ENCODE data around the gene LAMTOR3. TPM values are rescaled to one million over a fixed set of nuclear protein-coding genes. Genes with fewer than 3 reads are reported as not detected.

LAMTOR3 gene, protein sequence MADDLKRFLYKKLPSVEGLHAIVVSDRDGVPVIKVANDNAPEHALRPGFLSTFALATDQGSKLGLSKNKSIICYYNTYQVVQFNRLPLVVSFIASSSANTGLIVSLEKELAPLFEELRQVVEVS
- total RNA-seq = 10 to 100 TPM; 36.0 to 61.0 (median 49.9) TPM

DNA sequence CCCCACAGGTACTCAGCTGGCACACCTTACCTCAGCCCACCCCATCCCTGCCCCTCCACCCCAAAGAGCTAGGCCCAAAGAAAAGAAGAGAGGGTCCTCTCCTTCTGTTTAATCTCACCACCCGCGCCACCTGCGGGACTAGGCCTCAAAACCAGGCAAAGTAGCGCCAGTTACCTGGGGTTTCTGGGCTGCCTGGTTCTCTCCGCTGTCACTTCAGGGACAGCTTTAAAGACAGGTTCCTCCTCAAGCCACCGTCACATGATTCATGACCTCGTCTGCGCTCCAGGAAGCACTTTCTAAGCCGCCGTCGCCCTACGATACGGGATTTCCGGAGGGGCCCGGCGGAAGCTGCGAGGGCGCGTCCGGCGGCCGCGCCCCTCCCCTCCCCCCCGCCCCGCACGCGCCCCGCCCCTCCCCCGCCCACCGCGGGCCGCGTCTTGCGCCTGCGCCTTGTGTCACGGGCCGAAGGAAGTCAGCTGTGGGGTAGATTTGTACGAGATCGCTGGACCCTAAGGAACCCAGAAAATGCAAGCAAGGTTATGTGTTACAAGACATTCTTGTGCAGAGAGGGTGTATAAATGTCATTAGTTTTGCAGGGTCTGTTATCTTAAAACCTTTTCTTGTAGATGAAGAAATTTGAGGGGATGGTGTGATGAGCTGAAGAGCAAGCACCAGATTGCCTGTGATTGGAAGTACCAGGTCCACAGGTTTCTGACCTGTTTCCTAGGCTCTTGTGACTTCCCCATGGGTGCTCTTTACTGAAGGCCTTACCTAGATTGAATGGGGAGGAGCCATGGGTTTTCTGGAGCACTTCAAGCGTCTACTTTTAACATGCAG lies at the start of gene LAMTOR3:
TSS of gene LAMTOR3 (minus strand) at position 267 of the 837 bp plus-strand sequence. CDS start 464 bp downstream, outside the sequence.
- H3K27ac ChIP-seq = peak within 1 kb of the TSS; percentile 93 to 96 (median 93)
- peaks cover 0 to 21% (median 0%) of the 10 kb centered on the region in 3 donors for H3K36me3 ChIP-seq
- intact Hi-C loops (cut with DNase I) = loop anchor here (10.0 kb wide), 1 partner anchor 50 kb away; the partner anchor contains the start of gene DNAJB14
- DNase-seq = peak; percentile 71
- no peaks in the 10 kb centered on the region for H3K27me3 ChIP-seq
- H3K4me1 ChIP-seq = peaks cover 9 to 53% (median 17%) of the 10 kb centered on the region in 3 donors
- WGBS, 2 donors = 6 to 81% methylated on average over 1 to 16 of the region's 40 CpGs
- TF ChIP-seq, protein P1, sequence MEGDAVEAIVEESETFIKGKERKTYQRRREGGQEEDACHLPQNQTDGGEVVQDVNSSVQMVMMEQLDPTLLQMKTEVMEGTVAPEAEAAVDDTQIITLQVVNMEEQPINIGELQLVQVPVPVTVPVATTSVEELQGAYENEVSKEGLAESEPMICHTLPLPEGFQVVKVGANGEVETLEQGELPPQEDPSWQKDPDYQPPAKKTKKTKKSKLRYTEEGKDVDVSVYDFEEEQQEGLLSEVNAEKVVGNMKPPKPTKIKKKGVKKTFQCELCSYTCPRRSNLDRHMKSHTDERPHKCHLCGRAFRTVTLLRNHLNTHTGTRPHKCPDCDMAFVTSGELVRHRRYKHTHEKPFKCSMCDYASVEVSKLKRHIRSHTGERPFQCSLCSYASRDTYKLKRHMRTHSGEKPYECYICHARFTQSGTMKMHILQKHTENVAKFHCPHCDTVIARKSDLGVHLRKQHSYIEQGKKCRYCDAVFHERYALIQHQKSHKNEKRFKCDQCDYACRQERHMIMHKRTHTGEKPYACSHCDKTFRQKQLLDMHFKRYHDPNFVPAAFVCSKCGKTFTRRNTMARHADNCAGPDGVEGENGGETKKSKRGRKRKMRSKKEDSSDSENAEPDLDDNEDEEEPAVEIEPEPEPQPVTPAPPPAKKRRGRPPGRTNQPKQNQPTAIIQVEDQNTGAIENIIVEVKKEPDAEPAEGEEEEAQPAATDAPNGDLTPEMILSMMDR (IDR thresholded peaks at IDR 0.05) = no peak
- TF ChIP-seq POLR2A (IDR thresholded peaks at IDR 0.05) = peak in 2 of 4 donors; percentile 19 to 60
- peak within 1 kb of the TSS; percentile 72 to 95 (median 80) for H3K4me3 ChIP-seq
- H3K9me3 ChIP-seq = no peaks in the 10 kb centered on the region

DNA sequence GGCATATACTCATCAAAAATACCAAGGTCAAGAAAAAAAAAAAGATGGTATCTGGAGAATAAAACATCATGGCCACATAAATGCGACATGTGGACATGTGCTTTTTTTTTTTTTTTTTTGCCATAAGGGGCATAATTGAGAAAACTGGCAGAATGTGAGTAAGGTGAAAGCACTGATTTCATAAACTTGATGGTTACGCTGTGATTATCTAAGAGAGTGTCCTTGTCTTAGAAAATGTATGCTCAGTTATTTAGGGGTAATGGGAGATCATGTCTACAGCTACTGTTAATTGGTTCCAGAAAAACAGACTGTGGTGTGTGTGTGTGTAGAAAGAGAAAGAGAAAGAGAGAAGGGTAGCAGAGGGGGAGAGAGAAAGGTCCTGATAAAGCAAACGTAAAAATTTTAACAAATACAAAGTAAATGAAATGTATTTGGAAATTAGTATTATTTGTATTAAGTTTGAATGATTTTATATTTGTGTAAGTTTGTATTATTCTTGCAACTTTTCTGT lies 44.1 kb upstream of the LAMTOR3 start:
- intact Hi-C loops (cut with DNase I) = no loop called here
- 94 to 95% methylated on average over 3 of the region's 3 CpGs for WGBS, 2 donors
- H3K27me3 ChIP-seq = no peaks in the 10 kb centered on the region
- no peak overlapping the region for H3K4me3 ChIP-seq
- no peak for DNase-seq
- no peak overlapping the region for H3K27ac ChIP-seq
- TF ChIP-seq POLR2A (IDR thresholded peaks at IDR 0.05) = no peak
- TF ChIP-seq, protein P1 (IDR thresholded peaks at IDR 0.05) = no peak
- H3K9me3 ChIP-seq = peaks cover 0 to 22% (median 16%) of the 10 kb centered on the region in 3 donors
- H3K4me1 ChIP-seq = peaks cover 0 to 14% (median 2%) of the 10 kb centered on the region in 3 donors
- H3K36me3 ChIP-seq = peaks cover 0 to 36% (median 7%) of the 10 kb centered on the region in 3 donors

DNA sequence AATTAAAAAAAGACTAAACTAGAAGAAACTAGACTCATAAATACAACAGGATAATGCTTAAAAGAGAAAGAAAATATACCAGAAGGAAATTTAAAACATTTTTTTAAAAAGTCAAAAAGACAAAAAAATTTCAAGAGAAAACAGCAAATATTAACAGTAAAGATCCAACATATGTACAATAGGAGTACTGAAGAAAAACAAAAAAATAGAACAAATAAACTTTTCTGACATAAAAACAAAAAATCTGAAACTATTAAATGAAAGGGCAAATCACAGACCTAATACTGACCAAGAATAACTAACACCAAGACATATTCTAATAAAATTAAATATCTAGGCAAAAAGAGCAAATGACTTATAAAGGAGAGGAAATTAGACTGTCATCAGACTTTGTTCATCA lies 40.7 kb upstream of the LAMTOR3 start:
- H3K4me1 ChIP-seq = no peaks in the 10 kb centered on the region
- no peak for DNase-seq
- TF ChIP-seq, protein P1 (IDR thresholded peaks at IDR 0.05) = no peak
- TF ChIP-seq POLR2A (IDR thresholded peaks at IDR 0.05) = no peak
- no peak overlapping the region for H3K27ac ChIP-seq
- peaks cover 0 to 37% (median 7%) of the 10 kb centered on the region in 3 donors for H3K36me3 ChIP-seq
- intact Hi-C loops (cut with DNase I) = no loop called here
- peaks cover 0 to 22% (median 16%) of the 10 kb centered on the region in 3 donors for H3K9me3 ChIP-seq
- no peak overlapping the region for H3K4me3 ChIP-seq
- H3K27me3 ChIP-seq = no peaks in the 10 kb centered on the region

DNA sequence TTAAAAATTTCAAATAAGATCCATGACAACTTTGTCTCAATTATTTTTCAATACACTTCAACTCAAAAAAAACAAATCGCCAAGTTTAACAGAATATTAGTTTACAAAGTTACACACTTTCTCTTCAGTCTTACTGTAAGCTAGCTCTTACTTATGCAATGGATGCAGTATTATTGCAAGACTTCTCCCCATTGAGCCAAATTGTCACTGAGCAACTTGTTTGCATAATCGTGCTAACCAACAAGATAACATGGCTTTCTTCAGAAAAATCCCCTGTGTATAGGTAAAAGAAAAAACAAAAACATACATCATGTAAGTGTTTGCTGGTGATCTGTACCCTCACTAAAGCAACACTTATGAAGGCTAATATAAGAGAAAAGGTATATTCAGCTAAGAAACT lies 33.3 kb upstream of the LAMTOR3 start:
- no peak for DNase-seq
- Histone ChIP-seq H3K9me3 (no peaks in the 10 kb centered on the region), H3K36me3 (peaks cover 0 to 57% (median 3%) of the 10 kb centered on the region in 3 donors), H3K4me1 (no peaks in the 10 kb centered on the region), H3K27me3 (no peaks in the 10 kb centered on the region), H3K4me3 (no peak overlapping the region), H3K27ac (no peak overlapping the region)
- intact Hi-C loops (cut with DNase I) = no loop called here
- TF ChIP-seq POLR2A (IDR thresholded peaks at IDR 0.05) = no peak
- TF ChIP-seq, protein P1 (IDR thresholded peaks at IDR 0.05) = no peak
- 61 to 86% methylated on average over 2 of the region's 2 CpGs for WGBS, 2 donors

DNA sequence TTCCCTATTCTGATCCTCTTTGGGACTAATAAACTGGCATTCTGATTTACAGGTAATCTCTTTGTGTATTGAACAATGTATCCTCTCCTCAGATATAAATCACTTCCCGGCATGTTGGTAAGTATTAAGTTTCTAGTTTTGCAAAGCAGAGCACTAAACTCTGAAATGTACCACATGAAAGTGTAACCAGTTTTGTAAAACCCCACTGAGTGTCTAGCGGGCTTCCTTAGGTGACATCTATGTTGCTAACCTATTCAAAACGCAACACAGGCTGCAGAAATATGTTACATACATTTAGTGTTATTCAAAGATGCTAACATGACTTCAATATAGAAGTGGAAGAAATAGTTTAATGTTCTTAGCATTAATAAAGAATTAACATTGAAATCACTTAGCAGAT lies 26.9 kb upstream of the LAMTOR3 start:
- Histone ChIP-seq H3K27me3 (no peaks in the 10 kb centered on the region), H3K9me3 (peaks cover 0 to 4% (median 0%) of the 10 kb centered on the region in 3 donors), H3K4me3 (no peak overlapping the region), H3K4me1 (no peaks in the 10 kb centered on the region), H3K36me3 (peaks cover 0 to 82% (median 4%) of the 10 kb centered on the region in 3 donors), H3K27ac (no peak overlapping the region)
- no peak for DNase-seq
- TF ChIP-seq, protein P1 (IDR thresholded peaks at IDR 0.05) = no peak
- no peak for TF ChIP-seq POLR2A (IDR thresholded peaks at IDR 0.05)
- intact Hi-C loops (cut with DNase I) = no loop called here
- WGBS, 2 donors = 77 to 100% methylated on average over 3 of the region's 3 CpGs
